ENCODE measurements around the gene USP8.
"Not testable (repeated sequence)": the region's sequence is repeated elsewhere in the genome, so short reads cannot be mapped to it uniquely, and the experiment has no call there.

USP8 gene

GRCh38 chr15:50452927-50453326 lies 28.7 kb downstream of the USP8 start:
- no peak for DNase-seq

DNA sequence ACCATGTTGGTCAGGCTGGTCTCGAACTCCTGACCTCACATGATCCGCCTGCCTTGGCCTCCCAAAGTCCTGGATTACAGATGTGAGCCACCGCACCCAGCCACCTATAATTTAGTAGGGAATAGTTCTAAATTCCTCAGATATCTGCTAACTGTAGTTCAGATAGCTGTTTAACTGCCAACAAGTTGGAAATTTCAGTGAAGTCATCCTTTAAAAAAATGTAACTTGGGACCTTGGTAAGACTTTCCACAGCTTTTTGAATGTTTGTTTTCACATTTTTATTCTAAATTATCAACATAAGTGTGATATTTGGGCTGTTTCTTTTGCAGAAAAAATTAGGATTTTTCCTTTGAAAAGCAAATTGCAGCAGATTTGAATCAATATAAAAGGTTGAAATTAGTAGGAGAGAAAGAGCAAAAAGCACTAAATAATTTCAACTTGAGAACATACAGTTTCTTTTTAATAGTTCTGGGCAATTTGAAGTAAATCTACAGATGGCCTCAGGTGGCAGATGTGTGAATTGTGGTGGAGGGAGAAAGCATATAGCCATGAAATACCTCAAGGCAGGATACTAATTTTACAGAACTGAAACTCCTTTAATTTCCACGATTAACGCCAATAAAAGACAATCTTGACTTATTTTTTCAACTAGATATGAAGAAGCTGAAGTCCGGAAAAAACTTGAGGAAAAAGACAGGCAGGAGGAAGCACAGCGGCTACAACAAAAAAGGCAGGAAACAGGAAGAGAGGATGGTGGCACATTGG lies 34.3 kb downstream of the USP8 start:
- no peak for DNase-seq

DNA sequence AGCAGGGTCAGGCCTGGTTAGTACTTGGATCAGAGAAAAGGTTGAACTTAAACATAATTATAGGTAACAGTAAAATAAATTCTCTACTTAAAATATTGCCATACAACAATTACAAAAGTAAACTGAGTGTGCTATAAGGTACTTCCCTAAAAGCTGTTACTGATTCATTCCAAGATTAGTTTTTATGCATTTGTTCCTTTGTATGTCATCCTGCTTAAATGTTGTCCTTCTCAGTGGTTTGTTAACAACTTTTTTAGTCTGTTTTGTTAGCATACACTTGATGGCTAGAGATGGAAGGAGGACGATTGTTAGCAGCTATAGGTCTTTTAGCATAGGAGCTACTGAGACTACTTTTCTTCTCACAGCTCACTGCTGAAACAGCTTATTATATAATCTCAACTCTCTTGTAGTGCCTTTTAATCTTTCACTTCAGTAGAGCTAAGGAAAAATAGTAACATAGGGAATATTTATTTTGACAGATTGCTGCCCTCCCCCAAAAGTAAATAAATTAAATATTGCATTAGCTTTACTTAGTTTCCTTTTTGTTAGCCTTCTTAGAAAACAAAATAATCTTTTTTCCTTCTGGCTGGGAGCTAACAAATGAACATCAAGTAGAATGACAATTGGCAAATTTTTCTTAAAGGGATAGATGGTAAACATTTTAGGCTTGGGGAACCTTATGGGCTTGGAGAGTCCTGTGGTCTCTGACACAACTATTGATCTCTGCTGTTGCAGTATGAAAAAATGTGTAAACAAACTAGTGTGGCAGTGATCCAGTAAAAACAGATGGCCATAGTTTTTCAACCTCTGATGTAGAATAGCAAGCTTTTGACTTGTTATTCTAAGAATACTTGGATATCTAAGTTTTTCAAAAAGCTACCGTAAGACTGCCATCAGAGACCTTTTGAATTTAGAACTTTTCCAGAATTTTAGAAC lies 39.5 kb downstream of the USP8 start:
- DNase-seq, result no peak

DNA sequence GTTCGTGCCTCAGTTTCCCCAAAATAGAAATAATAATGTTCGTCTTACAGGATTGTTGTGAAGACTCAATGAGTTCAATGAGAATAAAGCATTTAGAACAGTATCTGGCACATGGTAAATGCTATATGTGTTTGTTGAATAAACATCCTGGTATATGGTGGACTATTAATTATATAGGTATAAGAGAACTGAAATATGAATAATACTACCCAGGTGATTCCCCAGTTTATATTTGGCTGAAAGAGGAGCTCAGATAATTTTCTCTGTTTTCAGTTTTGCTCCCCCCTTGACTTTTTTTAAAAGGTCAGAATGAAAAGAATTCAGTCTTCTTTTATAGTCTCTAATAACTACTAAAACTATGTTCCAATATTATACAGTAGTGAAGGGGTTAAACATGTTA lies 46.9 kb downstream of the USP8 start:
- no peak for DNase-seq

- no peak for DNase-seq
Observed at GRCh38 chr15:50476143-50476542, 51.9 kb downstream of the USP8 start.

- DNase-seq, result no peak
Observed at GRCh38 chr15:50484781-50485180, 60.6 kb downstream of the USP8 start.

- DNase-seq, result no peak
Observed at GRCh38 chr15:50485389-50485788, 61.2 kb downstream of the USP8 start.

DNA sequence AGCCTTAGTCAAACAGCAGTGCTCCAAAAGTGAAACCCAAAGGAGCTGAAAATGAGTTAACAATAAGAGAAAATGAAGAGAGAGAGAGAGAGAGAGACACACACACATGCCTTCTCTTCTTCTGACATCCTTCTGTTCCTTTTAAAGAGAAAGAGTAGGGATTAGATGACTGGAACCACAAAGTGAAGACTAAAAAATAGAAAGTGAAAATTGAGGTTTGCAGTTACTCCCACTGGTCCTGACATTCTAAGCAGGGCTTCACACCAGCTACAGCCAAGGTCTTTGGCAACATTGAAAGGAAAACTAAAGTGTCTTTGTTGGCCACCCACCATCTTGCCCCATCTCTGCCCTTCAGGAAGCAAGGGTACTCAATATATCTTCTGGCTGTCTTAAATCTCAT lies 63.1 kb downstream of the USP8 start:
- DNase-seq, result no peak

DNA sequence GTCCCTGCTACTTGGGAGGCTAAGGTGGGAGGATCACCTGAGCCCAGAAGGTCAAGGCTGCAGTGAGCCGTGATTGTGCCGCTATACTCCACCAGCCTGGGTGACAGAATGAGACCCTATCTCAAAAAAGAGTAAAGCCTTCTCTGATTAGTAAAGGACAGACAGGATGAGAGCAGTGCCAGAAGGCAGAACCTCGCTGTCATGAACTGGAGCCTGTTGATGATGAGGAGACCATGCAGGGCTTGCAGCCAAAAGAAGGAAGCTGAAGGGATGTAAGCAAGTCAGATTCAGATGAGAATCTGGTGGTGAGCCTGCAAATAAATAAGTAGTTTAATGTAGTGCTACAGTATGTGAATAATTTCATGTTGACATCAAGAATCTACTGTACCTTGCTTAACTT lies 69.4 kb downstream of the USP8 start:
- DNase-seq, result no peak

GRCh38 chr15:50494547-50494946 lies 70.3 kb downstream of the USP8 start:
- DNase-seq, result not testable (repeated sequence)

- no peak for DNase-seq
Observed at GRCh38 chr15:50496692-50497091, 72.5 kb downstream of the USP8 start.

- DNase-seq, result no peak
Observed at GRCh38 chr15:50500352-50500751, 76.1 kb downstream of the USP8 start.

GRCh38 chr15:50501815-50502214 lies 77.6 kb downstream of the USP8 start:
- DNase-seq, result no peak

DNA sequence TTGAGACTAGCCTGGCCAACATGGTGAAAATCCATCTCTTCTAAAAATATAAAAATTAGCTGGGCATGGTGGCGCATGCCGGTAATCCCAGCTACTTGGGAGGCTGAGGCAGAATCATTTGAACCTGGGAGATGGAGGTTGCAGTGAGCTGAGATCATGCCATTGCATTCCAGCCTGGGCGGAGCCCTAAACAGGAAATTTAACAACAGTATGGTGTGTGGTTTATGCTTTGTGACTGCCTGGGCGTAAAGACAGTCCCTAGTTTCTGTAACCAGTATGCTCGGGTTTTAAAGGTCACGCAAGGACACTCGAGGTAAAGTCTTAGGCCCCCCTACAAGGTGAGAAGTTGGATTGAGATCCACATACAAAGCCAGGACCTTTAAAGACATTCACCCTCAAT lies 78.9 kb downstream of the USP8 start:
- DNase-seq, result no peak

DNA sequence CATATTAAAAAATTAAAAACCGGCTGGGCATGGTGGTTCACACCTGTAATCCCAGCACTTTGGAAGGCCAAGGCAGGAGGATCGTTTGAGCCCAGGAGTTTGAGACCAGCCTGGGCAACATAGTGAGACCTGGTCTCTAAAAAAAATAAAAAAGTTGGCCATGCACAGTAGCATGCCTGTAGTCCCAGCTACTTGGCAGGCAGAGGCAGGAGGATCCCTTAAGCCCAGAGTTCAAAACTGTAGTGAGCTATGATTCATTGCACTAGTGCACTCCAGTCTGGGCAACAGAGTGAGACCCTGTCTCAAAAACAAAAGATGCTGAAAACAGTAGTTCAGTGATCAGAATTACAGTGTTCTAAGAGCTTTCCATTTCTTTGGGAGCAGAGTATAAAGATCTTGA lies 81.5 kb downstream of the USP8 start:
- not testable (repeated sequence) for DNase-seq

DNA sequence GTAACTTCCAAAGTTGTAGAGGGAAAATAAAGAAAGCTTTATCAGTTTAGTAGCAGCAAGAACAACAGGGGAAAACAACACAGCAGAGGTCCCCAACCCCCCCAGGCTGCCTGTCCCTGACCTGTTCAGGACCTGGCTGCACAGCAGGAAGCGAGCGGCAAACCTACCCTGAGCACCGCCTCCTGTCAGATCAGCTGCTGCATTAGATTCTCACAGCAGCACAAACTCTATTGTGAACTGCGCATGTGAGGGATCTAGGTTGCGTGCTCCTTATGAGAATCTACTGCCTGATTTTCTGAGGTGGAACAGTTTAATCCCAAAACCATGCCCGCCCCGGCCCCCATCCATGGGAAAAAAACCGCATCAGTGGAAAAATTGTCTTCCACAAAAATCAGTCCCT lies 81.9 kb downstream of the USP8 start:
- no peak for DNase-seq

DNA sequence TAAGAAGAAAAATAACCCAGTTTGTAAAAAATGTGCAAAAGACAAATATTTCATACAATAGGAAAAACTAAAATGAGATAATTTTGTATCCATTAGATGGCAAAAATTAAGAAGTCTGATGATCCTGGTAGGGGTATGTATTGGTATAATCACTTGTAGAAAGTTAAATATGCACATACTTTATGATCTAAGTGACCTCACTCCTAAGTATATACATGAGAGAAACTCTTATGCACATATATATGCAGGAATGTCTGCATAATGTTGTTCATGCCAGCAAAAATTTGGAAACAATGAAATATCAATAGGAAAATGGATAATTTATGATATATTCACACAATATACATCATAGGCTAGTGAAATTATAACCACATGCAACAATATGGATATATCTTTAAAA lies 88.8 kb downstream of the USP8 start:
- DNase-seq, result no peak

DNA sequence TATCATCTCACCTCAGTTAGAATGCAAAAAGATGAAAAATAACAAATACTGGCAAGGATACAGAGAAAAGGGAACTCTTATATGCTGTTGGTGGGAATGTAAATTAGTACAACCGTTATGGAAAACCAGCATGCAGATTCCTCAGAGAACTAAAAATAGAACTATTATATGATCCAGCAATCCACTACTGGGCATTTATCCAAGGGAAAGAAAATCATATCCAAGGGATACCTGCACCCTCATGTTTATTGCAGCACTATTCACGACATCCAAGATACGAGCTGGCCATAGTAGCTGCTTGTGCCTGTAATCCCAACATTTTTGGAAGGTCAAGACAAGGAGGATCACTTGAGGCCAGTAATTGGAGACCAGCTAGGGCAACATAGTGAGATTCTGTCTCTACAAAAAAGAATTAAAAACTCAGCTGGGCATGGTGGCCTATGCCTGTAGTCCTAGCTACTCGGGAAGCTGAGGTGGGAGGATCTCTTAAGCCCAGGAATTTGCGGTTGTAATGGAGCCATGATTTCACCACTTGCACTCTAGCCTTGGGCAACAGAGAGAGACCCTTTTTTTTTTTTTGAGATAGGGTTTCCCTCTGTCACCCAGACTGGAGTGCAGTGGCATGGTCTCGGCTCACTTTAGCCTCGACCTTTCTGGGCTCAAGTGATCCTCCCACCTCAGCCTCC lies 95.7 kb downstream of the USP8 start:
- DNase-seq, result no peak

GRCh38 chr15:50523851-50524251 lies 99.6 kb downstream of the USP8 start:
- no peak for DNase-seq

DNA sequence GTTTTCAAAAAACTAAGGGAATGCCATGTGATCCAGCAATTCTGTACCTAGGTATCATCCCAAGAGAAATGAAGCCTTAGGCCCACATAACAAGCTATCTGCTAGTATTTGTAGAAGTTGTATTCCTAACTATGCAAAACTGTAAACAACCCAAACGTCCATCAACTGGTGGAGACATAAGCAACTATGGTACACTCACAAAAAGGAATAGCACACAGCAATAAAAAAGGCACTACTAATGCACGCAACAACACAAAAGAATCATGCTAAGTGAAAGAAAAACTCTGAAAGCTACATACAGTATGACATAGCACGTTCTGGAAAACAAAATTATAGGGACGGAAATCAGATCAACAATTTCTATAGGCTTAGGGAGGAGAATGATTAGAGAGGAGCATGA lies 107.0 kb downstream of the USP8 start:
- no peak for DNase-seq

DNA sequence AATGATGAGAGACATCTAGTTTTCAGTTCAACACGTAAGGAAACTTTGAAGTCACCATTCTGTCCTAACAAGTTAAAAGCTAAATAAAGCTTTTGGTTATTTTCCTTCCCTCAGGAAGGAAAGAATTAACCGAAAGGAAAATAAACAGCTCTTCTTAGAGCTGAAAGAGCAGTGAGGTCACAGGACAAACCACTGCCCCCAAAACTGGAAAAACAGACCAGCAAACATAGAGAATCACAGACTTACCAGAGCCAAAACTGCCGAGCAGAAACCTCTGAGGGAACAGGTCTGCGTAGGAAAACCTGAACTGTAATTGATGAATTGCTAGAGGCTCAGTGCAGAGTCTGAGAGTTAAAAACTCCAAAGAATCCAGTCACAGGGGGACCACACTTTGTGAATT lies 107.6 kb downstream of the USP8 start:
- DNase-seq, result no peak

DNA sequence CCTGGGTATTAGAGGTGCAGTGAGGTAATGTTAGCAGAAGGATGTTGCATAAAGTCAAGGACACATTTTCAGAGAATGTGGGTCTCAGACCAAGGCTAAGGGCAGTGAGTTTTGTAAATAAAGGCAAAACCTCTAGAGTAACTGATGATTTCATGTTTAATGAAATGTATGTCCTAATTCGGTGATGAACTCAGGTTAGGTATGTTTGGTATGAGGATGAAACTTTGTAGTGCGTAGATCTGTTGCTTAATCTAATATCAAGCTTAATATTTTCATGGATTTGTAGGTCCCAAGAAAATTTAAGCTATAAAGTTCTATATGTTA lies 118.6 kb downstream of the USP8 start:
- DNase-seq, result no peak

GRCh38 chr15:50543556-50543955 lies 119.4 kb downstream of the USP8 start:
- no peak for DNase-seq

GRCh38 chr15:50544368-50544767 lies 120.2 kb downstream of the USP8 start:
- no peak for DNase-seq
